C4-2B (cell line): ENCODE data around the gene SP100.

Experiments used
- ZFX ChIP-seq: fragments of 450-650 bp; IDR thresholded peaks from 2 replicates; pipeline ENCODE4 v1.6.1; 2017
- TF ChIP-seq, protein P1 (sequence below): fragments of 450-650 bp; conservative IDR thresholded peaks from 2 replicates; pipeline ENCODE4 v1.5.1; 2017; ENCODE audit warnings: mild to moderate bottlenecking

DNA sequence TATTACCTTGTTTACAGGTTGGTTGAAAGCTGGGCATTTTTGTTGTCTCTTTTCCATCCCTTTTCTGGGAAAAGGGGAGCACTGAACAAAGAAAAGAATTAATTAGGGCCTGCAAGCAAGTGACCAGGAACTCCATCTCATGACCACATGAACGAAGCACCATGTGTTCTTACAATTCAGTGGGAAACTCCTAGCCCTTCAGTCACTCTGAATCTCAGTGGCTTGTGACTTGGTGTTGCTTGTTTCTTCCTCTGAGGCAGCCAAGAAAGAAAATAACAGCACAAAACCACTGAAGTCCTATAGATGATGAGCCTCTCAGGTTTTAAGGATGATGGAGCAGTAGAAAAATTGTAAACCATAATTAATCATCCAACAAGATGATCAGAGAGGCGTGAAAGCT lies 167.6 kb downstream of the SP100 start:
- TF ChIP-seq, protein P1, sequence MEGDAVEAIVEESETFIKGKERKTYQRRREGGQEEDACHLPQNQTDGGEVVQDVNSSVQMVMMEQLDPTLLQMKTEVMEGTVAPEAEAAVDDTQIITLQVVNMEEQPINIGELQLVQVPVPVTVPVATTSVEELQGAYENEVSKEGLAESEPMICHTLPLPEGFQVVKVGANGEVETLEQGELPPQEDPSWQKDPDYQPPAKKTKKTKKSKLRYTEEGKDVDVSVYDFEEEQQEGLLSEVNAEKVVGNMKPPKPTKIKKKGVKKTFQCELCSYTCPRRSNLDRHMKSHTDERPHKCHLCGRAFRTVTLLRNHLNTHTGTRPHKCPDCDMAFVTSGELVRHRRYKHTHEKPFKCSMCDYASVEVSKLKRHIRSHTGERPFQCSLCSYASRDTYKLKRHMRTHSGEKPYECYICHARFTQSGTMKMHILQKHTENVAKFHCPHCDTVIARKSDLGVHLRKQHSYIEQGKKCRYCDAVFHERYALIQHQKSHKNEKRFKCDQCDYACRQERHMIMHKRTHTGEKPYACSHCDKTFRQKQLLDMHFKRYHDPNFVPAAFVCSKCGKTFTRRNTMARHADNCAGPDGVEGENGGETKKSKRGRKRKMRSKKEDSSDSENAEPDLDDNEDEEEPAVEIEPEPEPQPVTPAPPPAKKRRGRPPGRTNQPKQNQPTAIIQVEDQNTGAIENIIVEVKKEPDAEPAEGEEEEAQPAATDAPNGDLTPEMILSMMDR: no peak
- no peak for TF ChIP-seq ZFX
